Type B pancreatic cell (in vitro differentiated cells): ENCODE measurements around the gene KCNK16. TPM values are rescaled to one million over a fixed set of nuclear protein-coding genes. Genes with fewer than 3 reads are reported as not detected.

Experiments used
- DNase-seq: peaks from one replicate; pipeline ENCODE4 v3.0.0; 2021; ENCODE audit warnings: mixed read lengths; ENCODE audit not compliant: unreplicated experiment; ENCODE audit errors: extremely low spot score
- H3K27ac Mint-ChIP-seq: 2 replicates; pipeline ENCODE4 v1.8.0; 2021; ENCODE audit warnings: mild to moderate bottlenecking, mixed read lengths
- H3K27me3 Mint-ChIP-seq: 2 replicates; pipeline ENCODE4 v1.8.0; 2021; ENCODE audit warnings: mixed read lengths
- H3K36me3 Mint-ChIP-seq: 2 replicates; pipeline ENCODE4 v1.8.0; 2021; ENCODE audit warnings: mixed read lengths
- H3K4me1 Mint-ChIP-seq: one replicate; pipeline ENCODE4 v1.8.0; 2021; ENCODE audit warnings: mixed read lengths; ENCODE audit not compliant: unreplicated experiment
- H3K4me3 Mint-ChIP-seq: 2 replicates; pipeline ENCODE4 v1.8.0; 2021; ENCODE audit warnings: mild to moderate bottlenecking, mixed read lengths
- H3K9me3 Mint-ChIP-seq: 2 replicates; pipeline ENCODE4 v1.8.0; 2021; ENCODE audit warnings: mixed read lengths
- CTCF ChIP-seq: fragments of 200-600 bp; sonication (generic); conservative IDR thresholded peaks from 2 replicates; pipeline ENCODE4 v1.5.0; 2021; ENCODE audit warnings: antibody characterized with exemption, mild to moderate bottlenecking
- total RNA-seq: library from RNA; stranded (reverse); gene quantifications from 2 replicates; pipeline ENCODE4 v1.2.1, GENCODE V29; 2021; ENCODE audit warnings: low replicate concordance

Gene KCNK16
- total RNA-seq, 1 donor from 2014 or later = 22.6 TPM

- Mint-ChIP-seq H3K27ac (no peak overlapping the region), H3K36me3 (no peaks in the 10 kb centered on the region), H3K27me3 (peaks cover 14% of the 10 kb centered on the region), H3K9me3 (no peaks in the 10 kb centered on the region), H3K4me3 (no peak overlapping the region), H3K4me1 (no peaks in the 10 kb centered on the region)
- no peak for TF ChIP-seq CTCF
- no peak for DNase-seq
Measured at GRCh38 chr6:39281312-39281980, 41.1 kb downstream of the KCNK16 start.

DNA sequence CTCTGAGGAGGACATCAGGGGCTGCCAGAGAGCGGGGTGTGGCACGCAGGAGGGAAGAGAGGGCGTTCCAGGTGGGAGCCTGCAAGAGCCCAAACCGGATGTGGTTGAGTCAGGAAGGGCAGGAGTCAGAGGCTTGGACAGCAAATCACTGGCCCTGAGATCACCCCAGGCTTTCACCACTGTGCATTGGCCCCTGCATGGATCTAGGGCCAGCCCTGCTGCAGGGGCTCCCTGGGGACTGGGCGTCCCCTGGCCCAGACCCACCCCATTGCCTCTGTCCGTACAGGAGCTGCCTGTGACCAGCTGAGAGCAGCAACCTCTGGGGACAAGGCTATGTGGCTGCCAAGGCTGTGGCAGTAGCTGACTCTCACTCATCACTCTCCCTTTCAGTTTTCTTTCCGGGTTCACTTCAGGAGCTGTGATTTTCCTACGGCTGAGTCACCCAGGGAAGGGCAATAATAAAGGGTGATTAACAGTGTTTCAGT is 42.2 kb downstream of the KCNK16 start:
- Mint-ChIP-seq H3K36me3 (no peaks in the 10 kb centered on the region), H3K27ac (no peak overlapping the region), H3K4me3 (no peak overlapping the region), H3K4me1 (no peaks in the 10 kb centered on the region), H3K27me3 (peaks cover 9% of the 10 kb centered on the region), H3K9me3 (no peaks in the 10 kb centered on the region)
- DNase-seq = no peak
- TF ChIP-seq CTCF = no peak

GRCh38 chr6:39279539-39279938 is 43.0 kb downstream of the KCNK16 start:
- Mint-ChIP-seq H3K9me3 (no peaks in the 10 kb centered on the region), H3K4me3 (no peak overlapping the region), H3K27me3 (peaks cover 9% of the 10 kb centered on the region), H3K4me1 (no peaks in the 10 kb centered on the region), H3K27ac (no peak overlapping the region), H3K36me3 (no peaks in the 10 kb centered on the region)
- no peak for DNase-seq
- no peak for TF ChIP-seq CTCF

DNA sequence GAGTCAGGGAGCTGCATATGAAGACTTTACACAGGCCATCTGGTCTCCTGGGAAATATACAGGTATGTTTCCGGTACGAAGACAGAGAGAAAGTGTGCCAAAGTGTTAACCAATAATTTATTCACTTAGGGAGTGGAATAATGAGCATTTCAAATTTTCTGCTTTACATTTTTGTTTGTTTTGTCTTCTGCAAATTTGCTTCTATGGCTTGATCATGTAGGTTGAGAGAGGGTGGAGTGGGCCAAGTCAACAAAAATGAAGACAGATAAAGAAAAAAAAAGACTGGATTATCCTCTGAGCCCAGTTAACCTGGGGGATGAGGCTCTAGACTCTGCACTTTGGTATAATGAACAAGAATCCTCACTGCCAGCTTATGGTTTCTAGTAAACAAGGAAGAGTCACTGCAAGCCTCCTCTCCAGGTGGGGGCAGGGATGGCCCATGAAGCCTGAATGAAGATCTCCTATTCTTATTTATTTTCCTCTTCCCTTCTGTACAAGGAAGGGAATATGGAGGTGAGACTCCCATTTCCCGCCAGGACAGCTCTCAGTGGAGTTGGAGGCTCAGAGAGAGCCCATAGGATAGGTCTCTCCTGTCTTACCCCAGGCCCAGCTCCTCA is 46.0 kb downstream of the KCNK16 start:
- H3K4me3 Mint-ChIP-seq = no peak overlapping the region
- DNase-seq = no peak
- TF ChIP-seq CTCF = no peak
- H3K27me3 Mint-ChIP-seq = peaks cover 4% of the 10 kb centered on the region
- no peak overlapping the region for H3K27ac Mint-ChIP-seq
- H3K9me3 Mint-ChIP-seq = no peaks in the 10 kb centered on the region
- H3K36me3 Mint-ChIP-seq = no peaks in the 10 kb centered on the region
- H3K4me1 Mint-ChIP-seq = no peaks in the 10 kb centered on the region

DNA sequence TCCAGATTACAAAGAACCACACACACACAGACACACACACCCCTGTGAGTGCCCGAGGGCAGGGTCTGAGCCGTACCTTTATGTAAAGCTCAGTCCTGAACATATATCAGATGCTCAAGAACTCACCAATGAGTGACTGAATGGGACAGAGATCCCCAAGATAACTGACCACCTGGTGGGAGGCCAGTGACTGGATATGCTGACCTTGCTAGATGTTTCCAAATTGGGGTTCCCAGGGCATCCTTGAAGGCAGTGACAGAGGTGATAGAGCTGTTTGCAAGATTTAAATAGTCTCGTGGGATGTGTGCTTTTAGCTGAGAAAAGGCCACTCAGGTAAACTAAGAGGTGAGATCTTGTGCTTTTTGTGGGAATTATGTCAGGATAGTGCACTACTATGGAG is 47.6 kb downstream of the KCNK16 start:
- no peak for DNase-seq
- Mint-ChIP-seq H3K36me3 (no peaks in the 10 kb centered on the region), H3K9me3 (no peaks in the 10 kb centered on the region), H3K27ac (no peak overlapping the region), H3K27me3 (peaks cover 4% of the 10 kb centered on the region), H3K4me3 (no peak overlapping the region), H3K4me1 (no peaks in the 10 kb centered on the region)
- TF ChIP-seq CTCF = no peak
